ENCODE results near the gene HMG20A. TPM values are rescaled to one million over a fixed set of nuclear protein-coding genes. Genes with fewer than 3 reads are reported as not detected.

HMG20A gene
- total RNA-seq, 2 donors from 2014 or later, result 49.8 to 58.2 TPM

DNA sequence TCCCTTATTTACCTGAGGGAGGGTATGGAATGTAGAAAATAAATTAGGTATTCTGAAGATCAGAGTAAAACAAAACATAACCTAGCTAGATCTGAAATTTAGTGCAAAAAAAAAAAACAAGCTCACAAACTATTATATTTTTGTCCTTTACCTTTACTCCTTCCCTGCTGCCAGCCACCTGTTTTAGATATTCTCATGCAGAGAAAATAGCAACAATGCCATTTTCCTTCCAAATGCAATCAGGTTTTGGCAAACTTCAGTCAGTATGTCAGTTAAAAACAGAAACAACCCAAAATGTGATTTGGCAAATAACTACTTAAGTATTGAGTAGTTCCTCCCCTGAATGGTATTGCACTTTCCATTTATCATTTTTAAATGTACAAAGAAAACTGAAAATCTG lies 36.6 kb upstream of the HMG20A start:
- H3K4me1 ChIP-seq (ENCODE audit: control insufficient read depth, insufficient read depth, low read length), result no peaks in the 10 kb centered on the region

GRCh38 chr15:77384589-77385359 lies 35.9 kb upstream of the HMG20A start:
- DNase-seq, result no peak
- no peaks in the 10 kb centered on the region for H3K27me3 ChIP-seq (ENCODE audit: control insufficient read depth, insufficient read depth, low read length, poor library complexity, severe bottlenecking)
- H3K27me3 Mint-ChIP-seq (ENCODE audit: insufficient read depth), result no peaks in the 10 kb centered on the region
- no peaks in the 10 kb centered on the region for H3K4me1 Mint-ChIP-seq
- no peaks in the 10 kb centered on the region for H3K36me3 Mint-ChIP-seq (ENCODE audit: low read depth)
- H3K36me3 ChIP-seq (ENCODE audit: control insufficient read depth, insufficient read depth, low read length), result no peaks in the 10 kb centered on the region
- no peak overlapping the region for H3K4me3 Mint-ChIP-seq
- H3K9me3 ChIP-seq (ENCODE audit: control insufficient read depth, low read length), result no peaks in the 10 kb centered on the region
- H3K4me3 ChIP-seq (ENCODE audit: low read length), result no peak overlapping the region
- no peak for TF ChIP-seq CTCF (conservative IDR thresholded peaks at IDR 0.05)
- H3K9me3 Mint-ChIP-seq, result no peaks in the 10 kb centered on the region
- no peak overlapping the region for H3K27ac ChIP-seq (ENCODE audit: low read depth, low read length)
- H3K9ac ChIP-seq (ENCODE audit: extremely low read depth, low read length, poor library complexity, severe bottlenecking), result no peak overlapping the region
- H3K4me1 ChIP-seq (ENCODE audit: control insufficient read depth, insufficient read depth, low read length), result no peaks in the 10 kb centered on the region
- H3K27ac Mint-ChIP-seq, result no peak overlapping the region

More for the DNA sequence above, 36.6 kb upstream of the HMG20A start:
- Mint-ChIP-seq H3K27ac (no peak overlapping the region), H3K4me1 (no peaks in the 10 kb centered on the region), H3K27me3 (ENCODE audit: insufficient read depth) (no peaks in the 10 kb centered on the region), H3K36me3 (ENCODE audit: low read depth) (no peaks in the 10 kb centered on the region), H3K9me3 (no peaks in the 10 kb centered on the region), H3K4me3 (no peak overlapping the region)
- no peaks in the 10 kb centered on the region for H3K36me3 ChIP-seq (ENCODE audit: control insufficient read depth, insufficient read depth, low read length)
- H3K9ac ChIP-seq (ENCODE audit: extremely low read depth, low read length, poor library complexity, severe bottlenecking), result no peak overlapping the region
- no peak for TF ChIP-seq CTCF (conservative IDR thresholded peaks at IDR 0.05)
- H3K27me3 ChIP-seq (ENCODE audit: control insufficient read depth, insufficient read depth, low read length, poor library complexity, severe bottlenecking), result no peaks in the 10 kb centered on the region
- no peak overlapping the region for H3K4me3 ChIP-seq (ENCODE audit: low read length)
- no peaks in the 10 kb centered on the region for H3K9me3 ChIP-seq (ENCODE audit: control insufficient read depth, low read length)
- H3K27ac ChIP-seq (ENCODE audit: low read depth, low read length), result no peak overlapping the region
- DNase-seq, result no peak

DNA sequence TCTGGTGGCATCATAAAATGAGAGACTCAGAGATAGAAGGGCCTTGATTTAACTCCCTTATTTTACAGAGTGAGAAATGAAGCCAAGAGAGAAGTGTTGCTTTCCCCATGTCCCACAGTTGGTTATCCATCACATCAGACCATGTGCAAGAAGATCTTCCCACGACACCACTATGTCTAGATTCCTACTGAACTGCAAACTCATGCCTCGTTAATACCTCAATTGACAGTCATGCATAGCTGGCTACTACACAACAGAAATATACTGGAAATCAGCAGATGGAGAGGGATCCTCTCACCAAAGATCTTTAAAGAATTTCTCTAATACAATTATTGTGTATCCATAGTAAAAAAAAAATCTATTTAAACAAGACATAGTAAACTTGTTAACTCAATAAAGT lies 34.1 kb upstream of the HMG20A start:
- no peak for TF ChIP-seq CTCF (conservative IDR thresholded peaks at IDR 0.05)
- Histone ChIP-seq H3K9ac (ENCODE audit: extremely low read depth, low read length, poor library complexity, severe bottlenecking) (no peak overlapping the region), H3K9me3 (ENCODE audit: control insufficient read depth, low read length) (no peaks in the 10 kb centered on the region), H3K36me3 (ENCODE audit: control insufficient read depth, insufficient read depth, low read length) (no peaks in the 10 kb centered on the region), H3K4me1 (ENCODE audit: control insufficient read depth, insufficient read depth, low read length) (no peaks in the 10 kb centered on the region), H3K27me3 (ENCODE audit: control insufficient read depth, insufficient read depth, low read length, poor library complexity, severe bottlenecking) (no peaks in the 10 kb centered on the region), H3K4me3 (ENCODE audit: low read length) (no peak overlapping the region), H3K27ac (ENCODE audit: low read depth, low read length) (no peak overlapping the region)
- no peak for DNase-seq
- no peak overlapping the region for H3K27ac Mint-ChIP-seq
- no peaks in the 10 kb centered on the region for H3K9me3 Mint-ChIP-seq
- no peak overlapping the region for H3K4me3 Mint-ChIP-seq
- no peaks in the 10 kb centered on the region for H3K4me1 Mint-ChIP-seq
- no peaks in the 10 kb centered on the region for H3K36me3 Mint-ChIP-seq (ENCODE audit: low read depth)
- 98 to 100% methylated on average over 1 to 2 of the region's 2 CpGs for WGBS, 2 experiments (ENCODE audit: insufficient coverage in 1 of 2, insufficient read length in 1 of 2)
- no peaks in the 10 kb centered on the region for H3K27me3 Mint-ChIP-seq (ENCODE audit: insufficient read depth)
